ENCODE measurements around the gene FRAS1.

DNA sequence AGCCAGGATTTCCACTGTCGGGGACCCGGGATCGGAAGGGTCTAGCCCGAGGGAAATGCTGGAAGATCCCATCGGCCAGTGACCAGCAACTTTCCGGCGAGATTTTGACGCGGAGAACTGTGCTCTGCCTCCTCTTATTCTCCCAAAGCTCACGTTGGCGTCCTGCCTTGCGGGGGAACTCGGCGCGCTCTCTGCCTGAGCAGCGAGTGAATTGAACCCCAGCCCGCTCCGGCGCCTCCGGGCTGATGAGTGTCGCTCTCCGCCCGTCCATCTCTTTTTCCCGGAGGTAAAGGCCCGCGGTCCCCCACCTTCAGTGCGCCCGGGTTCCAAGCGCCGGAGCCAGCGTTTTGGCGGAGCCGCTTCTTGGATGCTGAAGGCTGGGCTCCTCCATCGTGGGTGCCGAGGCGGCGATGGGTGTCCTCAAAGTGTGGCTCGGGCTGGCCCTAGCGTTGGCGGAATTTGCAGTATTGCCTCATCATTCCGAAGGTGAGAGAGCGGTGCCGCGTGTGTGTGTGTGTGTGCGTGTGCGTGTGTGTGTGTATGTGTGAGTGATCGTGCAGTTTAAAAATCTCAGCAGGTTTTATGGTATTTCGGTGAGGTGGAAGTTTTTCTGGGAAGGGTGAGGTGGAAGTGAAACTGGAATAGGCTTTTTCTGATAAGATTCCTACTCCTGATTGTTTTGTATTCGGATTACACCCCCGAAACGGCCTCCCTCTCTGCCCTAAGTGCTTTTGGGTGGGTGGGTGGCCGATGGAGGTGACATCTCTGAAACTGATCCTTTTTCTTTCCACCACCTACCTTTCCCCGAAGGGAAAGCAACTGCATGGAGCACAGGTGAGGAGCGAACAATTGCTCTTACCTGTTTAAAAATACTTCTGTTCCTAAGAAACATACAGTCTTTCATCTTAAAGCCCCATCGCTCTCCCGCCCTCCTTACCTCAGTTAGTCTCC is 752 bp downstream of the FRAS1 start:
- TF ChIP-seq, protein P1, sequence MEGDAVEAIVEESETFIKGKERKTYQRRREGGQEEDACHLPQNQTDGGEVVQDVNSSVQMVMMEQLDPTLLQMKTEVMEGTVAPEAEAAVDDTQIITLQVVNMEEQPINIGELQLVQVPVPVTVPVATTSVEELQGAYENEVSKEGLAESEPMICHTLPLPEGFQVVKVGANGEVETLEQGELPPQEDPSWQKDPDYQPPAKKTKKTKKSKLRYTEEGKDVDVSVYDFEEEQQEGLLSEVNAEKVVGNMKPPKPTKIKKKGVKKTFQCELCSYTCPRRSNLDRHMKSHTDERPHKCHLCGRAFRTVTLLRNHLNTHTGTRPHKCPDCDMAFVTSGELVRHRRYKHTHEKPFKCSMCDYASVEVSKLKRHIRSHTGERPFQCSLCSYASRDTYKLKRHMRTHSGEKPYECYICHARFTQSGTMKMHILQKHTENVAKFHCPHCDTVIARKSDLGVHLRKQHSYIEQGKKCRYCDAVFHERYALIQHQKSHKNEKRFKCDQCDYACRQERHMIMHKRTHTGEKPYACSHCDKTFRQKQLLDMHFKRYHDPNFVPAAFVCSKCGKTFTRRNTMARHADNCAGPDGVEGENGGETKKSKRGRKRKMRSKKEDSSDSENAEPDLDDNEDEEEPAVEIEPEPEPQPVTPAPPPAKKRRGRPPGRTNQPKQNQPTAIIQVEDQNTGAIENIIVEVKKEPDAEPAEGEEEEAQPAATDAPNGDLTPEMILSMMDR (IDR thresholded peaks at IDR 0.05) = no peak
- no peak for TF ChIP-seq EZH2 (IDR thresholded peaks at IDR 0.05; ENCODE audit: borderline replicate concordance, insufficient read depth, low read depth, low read length, poor library complexity, severe bottlenecking)
